ENCODE data around the gene KCNK17.

DNA sequence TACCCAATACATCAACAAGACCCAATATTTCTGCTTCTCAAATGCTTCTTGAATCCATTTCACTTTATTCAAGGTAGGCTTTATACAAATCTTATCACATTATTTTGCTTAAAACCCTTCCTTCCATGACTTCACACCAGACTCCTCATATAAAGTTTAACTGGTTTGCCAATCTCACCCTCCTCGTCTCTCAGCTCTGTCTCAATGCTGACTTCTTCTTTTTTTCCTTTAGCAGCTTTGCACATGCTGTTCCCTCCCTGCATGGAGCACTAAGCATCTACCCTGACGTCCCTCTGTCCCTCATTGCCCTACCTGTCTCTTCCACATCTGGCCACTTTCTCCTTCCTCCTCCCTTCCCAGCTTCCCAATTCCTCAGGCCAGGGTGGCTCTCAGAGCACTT is 31.4 kb downstream of the KCNK17 start:
- TF ChIP-seq CEBPB (tag; IDR thresholded peaks at IDR 0.05), result no peak
- TF ChIP-seq CBFA2T2 (conservative IDR thresholded peaks at IDR 0.05), result no peak
- no peak for TF ChIP-seq LCOR (CRISPR knock-in tag; IDR thresholded peaks at IDR 0.05)
- no peak for TF ChIP-seq NR2F6 (CRISPR knock-in tag; IDR thresholded peaks at IDR 0.05)
- no peak for TF ChIP-seq CREB1 (IDR thresholded peaks at IDR 0.05)
- no peak for TF ChIP-seq CREB1 (CRISPR knock-in tag; IDR thresholded peaks at IDR 0.05)

All from K562 (cell line).